ENCODE data around the gene CPNE6. TPM values are rescaled to one million over a fixed set of nuclear protein-coding genes. Genes with fewer than 3 reads are reported as not detected.

The CPNE6 gene
- total and polyA plus RNA-seq, 2 of the 13 experiments (the other 11 are each of a cell fraction or from before 2014, with no cell fraction given): not detected

GRCh38 chr14:24095271-24096068 lies 24.1 kb downstream of the CPNE6 start (continued):
- TF ChIP-seq HOXA9 (CRISPR knock-in tag; IDR thresholded peaks at IDR 0.05; ENCODE audit: borderline replicate concordance) (no peak), ZNF44 (CRISPR knock-in tag; IDR thresholded peaks at IDR 0.05) (peak; percentile 76), TIGD3 (CRISPR knock-in tag; IDR thresholded peaks at IDR 0.05; ENCODE audit: borderline replicate concordance) (peak; percentile 94; the same call in 1 of the 2 replicates), ZNF496 (CRISPR knock-in tag; IDR thresholded peaks at IDR 0.05; ENCODE audit: insufficient replicate concordance) (no peak), NR2F2 (IDR thresholded peaks at IDR 0.05; ENCODE audit: borderline replicate concordance, low read depth) (no peak), CHD4 (IDR thresholded peaks at IDR 0.05; ENCODE audit: borderline replicate concordance, low read length) (no peak), STAG1 (CRISPR knock-in tag; IDR thresholded peaks at IDR 0.05) (no peak; the same call in none of the 2 replicates), PBX2 (CRISPR knock-in tag; IDR thresholded peaks at IDR 0.05) (no peak; the same call in 1 of the 2 replicates), ZNF292 (CRISPR knock-in tag; IDR thresholded peaks at IDR 0.05; ENCODE audit: borderline replicate concordance, low read depth) (peak; percentile 89; the same call in 1 of the 2 replicates), ZNF224 (CRISPR knock-in tag; IDR thresholded peaks at IDR 0.05) (no peak), SKI (IDR thresholded peaks at IDR 0.05; ENCODE audit: partially characterized antibody) (peak; percentile 98), ZBTB8A (CRISPR knock-in tag; IDR thresholded peaks at IDR 0.05; ENCODE audit: borderline replicate concordance, low read depth) (peak; percentile 99), KDM6A (CRISPR knock-in tag; IDR thresholded peaks at IDR 0.05; ENCODE audit: low read depth) (peak; percentile 78), ZBTB10 (CRISPR knock-in tag; IDR thresholded peaks at IDR 0.05; ENCODE audit: borderline replicate concordance) (peak; percentile 23; the same call in 1 of the 2 replicates), ARID3A (IDR thresholded peaks at IDR 0.05; ENCODE audit: low read depth, low read length) (peak; percentile 90), TCF7 (IDR thresholded peaks at IDR 0.05; ENCODE audit: low read depth) (peak; percentile 30; the same call in 1 of the 2 replicates), PLRG1 (conservative IDR thresholded peaks at IDR 0.05) (no peak), KDM3A (CRISPR knock-in tag; IDR thresholded peaks at IDR 0.05; ENCODE audit: low read depth) (peak; percentile 99), ZNF773 (CRISPR knock-in tag; IDR thresholded peaks at IDR 0.05; ENCODE audit: borderline replicate concordance) (peak; percentile 91; the same call in 1 of the 2 replicates), ZNF777 (CRISPR knock-in tag; IDR thresholded peaks at IDR 0.05) (peak; percentile 45; the same call in 1 of the 2 replicates), ZNF383 (CRISPR knock-in tag; IDR thresholded peaks at IDR 0.05; ENCODE audit: borderline replicate concordance) (peak; percentile 100)

Data from HepG2 (cell line).